Body of pancreas (tissue), 4 donors: ENCODE results near the gene KIF12. TPM values are rescaled to one million over a fixed set of nuclear protein-coding genes. Genes with fewer than 3 reads are reported as not detected.

ENCODE experiments used
- ATAC-seq: fragments of 150-250 bp; one replicate; pipeline ENCODE4 v1.9.1; 2016
- DNase-seq, 4 donors: peaks; one replicate each; pipeline ENCODE4 v3.0.0-alpha.2; 2019
- H3K27ac ChIP-seq, 4 donors: fragments of 200-600 bp; sonication (generic); 1 replicate in 3 of 4; 2 replicates in 1 of 4; pipeline versions ENCODE4 v1.5.1 to v1.6.1; 2016 to 2019; ENCODE audit warnings: mild to moderate bottlenecking in 1 of 4, mixed read lengths in 1 of 4, moderate library complexity in 1 of 4
- H3K27me3 ChIP-seq, 2 donors: fragments of 200-600 bp; sonication (generic); one replicate each; pipeline ENCODE4 v1.6.0; 2016; ENCODE audit warnings: mild to moderate bottlenecking in 1 of 2
- H3K36me3 ChIP-seq, 2 donors: fragments of 200-600 bp; sonication (generic); replicated peaks in 1 of 2; 2 replicates each; pipeline ENCODE4 v1.5.1; 2016; ENCODE audit warnings: low read depth in 2 of 2; ENCODE audit not compliant: insufficient read depth in 1 of 2
- H3K4me1 ChIP-seq: fragments of 200-600 bp; sonication (generic); one replicate; pipeline ENCODE4 v1.6.0; 2016
- H3K4me3 ChIP-seq, 2 donors: fragments of 200-600 bp; sonication (generic); 1 replicate in 1 of 2; 2 replicates in 1 of 2; pipeline ENCODE4 v1.5.1; 2016 to 2019
- H3K9me3 ChIP-seq, 3 donors: fragments of 200-600 bp; sonication (generic); 1 replicate in 2 of 3; 2 replicates in 1 of 3; pipeline ENCODE4 v1.5.1; 2016
- CTCF ChIP-seq, 7 experiments: fragments of 450-650 bp in 4 of 7; fragments of 200-600 bp in 3 of 7; sonication (generic) in 3 of 7; IDR thresholded peaks; one replicate each; pipeline ENCODE4 v1.5.1; 2016 to 2019; ENCODE audit warnings: antibody characterized with exemption in 7 of 7
- POLR2A ChIP-seq, 3 donors: fragments of 450-650 bp; IDR thresholded peaks; one replicate each; pipeline ENCODE4 v1.6.1; 2016; ENCODE audit warnings: antibody characterized with exemption in 3 of 3, mild to moderate bottlenecking in 2 of 3
- WGBS, 2 donors: methylation state at CpG; one replicate each; pipeline ENCODE4 v1.1.5; 2017; 5-methylcytosine and 5-hydroxymethylcytosine counted together
- intact Hi-C: fragments of 100-400 bp; cut with DNase I; formaldehyde crosslinking; loops from one replicate; pipeline ENCODE4 v1.15.1; 2023
- total RNA-seq, 2 donors: library from RNA; depleted of rRNA; stranded (reverse); fragments of >200 nt; gene quantifications; one replicate each; pipeline ENCODE4 v1.1.0, GENCODE V29; 2016

Gene KIF12
- total RNA-seq, 2 donors from 2014 or later, result 135 to 249 TPM

GRCh38 chr9:114077162-114077837, 21.8 kb downstream of the KIF12 start:
- 42 to 59% methylated on average over 2 to 7 of the region's 7 CpGs for WGBS, 2 donors
- Histone ChIP-seq H3K27me3 (no peaks in the 10 kb centered on the region), H3K4me3 (no peak overlapping the region), H3K27ac (peak overlapping the region; percentile 32 to 72 (median 60)), H3K36me3 (no peaks in the 10 kb centered on the region), H3K9me3 (no peaks in the 10 kb centered on the region), H3K4me1 (peaks cover 61% of the 10 kb centered on the region)
- intact Hi-C loops, result no loop called here
- DNase-seq (no peak), ATAC-seq (no peak)
- TF ChIP-seq CTCF (IDR thresholded peaks at IDR 0.05), result no peak
- TF ChIP-seq POLR2A (IDR thresholded peaks at IDR 0.05), result no peak

- intact Hi-C loops, result no loop called here
- Histone ChIP-seq H3K27ac (peak overlapping the region in 3 of 4 donors; percentile 51 to 72 (median 68)), H3K36me3 (no peaks in the 10 kb centered on the region), H3K27me3 (no peaks in the 10 kb centered on the region), H3K9me3 (no peaks in the 10 kb centered on the region), H3K4me1 (peaks cover 59% of the 10 kb centered on the region), H3K4me3 (no peak overlapping the region)
- 72 to 78% methylated on average over 14 of the region's 14 CpGs for WGBS, 2 donors
- TF ChIP-seq POLR2A (IDR thresholded peaks at IDR 0.05) (no peak), CTCF (IDR thresholded peaks at IDR 0.05) (no peak)
- no peak for ATAC-seq
- DNase-seq, result no peak
Measured at GRCh38 chr9:114076237-114077161, 22.6 kb downstream of the KIF12 start.

- intact Hi-C loops, result no loop called here
- Histone ChIP-seq H3K4me1 (peaks cover 50% of the 10 kb centered on the region), H3K9me3 (no peaks in the 10 kb centered on the region), H3K27ac (peak overlapping the region in 1 of 4 donors; percentile 23), H3K4me3 (no peak overlapping the region), H3K36me3 (no peaks in the 10 kb centered on the region), H3K27me3 (no peaks in the 10 kb centered on the region)
- ATAC-seq, result no peak
- no peak for DNase-seq
- WGBS, 2 donors, result 85 to 86% methylated on average over 4 of the region's 4 CpGs
- TF ChIP-seq CTCF (IDR thresholded peaks at IDR 0.05), result no peak
- no peak for TF ChIP-seq POLR2A (IDR thresholded peaks at IDR 0.05)
Measured at GRCh38 chr9:114075602-114076001, 23.5 kb downstream of the KIF12 start.

- Histone ChIP-seq H3K9me3 (no peaks in the 10 kb centered on the region), H3K27ac (peak overlapping the region in 2 of 4 donors; percentile 1 to 2), H3K4me1 (peaks cover 19% of the 10 kb centered on the region), H3K4me3 (no peak overlapping the region), H3K36me3 (no peaks in the 10 kb centered on the region), H3K27me3 (no peaks in the 10 kb centered on the region)
- peak; percentile 75 to 88 (median 83) for DNase-seq
- intact Hi-C loops, result no loop called here
- 56 to 77% methylated on average over 12 of the region's 14 CpGs for WGBS, 2 donors
- peak; percentile 78 for ATAC-seq
- TF ChIP-seq CTCF (IDR thresholded peaks at IDR 0.05), result no peak
- TF ChIP-seq POLR2A (IDR thresholded peaks at IDR 0.05), result no peak
Measured at GRCh38 chr9:114072184-114073140, 26.6 kb downstream of the KIF12 start.
